ENCODE data around the gene CBLIF.

DNA sequence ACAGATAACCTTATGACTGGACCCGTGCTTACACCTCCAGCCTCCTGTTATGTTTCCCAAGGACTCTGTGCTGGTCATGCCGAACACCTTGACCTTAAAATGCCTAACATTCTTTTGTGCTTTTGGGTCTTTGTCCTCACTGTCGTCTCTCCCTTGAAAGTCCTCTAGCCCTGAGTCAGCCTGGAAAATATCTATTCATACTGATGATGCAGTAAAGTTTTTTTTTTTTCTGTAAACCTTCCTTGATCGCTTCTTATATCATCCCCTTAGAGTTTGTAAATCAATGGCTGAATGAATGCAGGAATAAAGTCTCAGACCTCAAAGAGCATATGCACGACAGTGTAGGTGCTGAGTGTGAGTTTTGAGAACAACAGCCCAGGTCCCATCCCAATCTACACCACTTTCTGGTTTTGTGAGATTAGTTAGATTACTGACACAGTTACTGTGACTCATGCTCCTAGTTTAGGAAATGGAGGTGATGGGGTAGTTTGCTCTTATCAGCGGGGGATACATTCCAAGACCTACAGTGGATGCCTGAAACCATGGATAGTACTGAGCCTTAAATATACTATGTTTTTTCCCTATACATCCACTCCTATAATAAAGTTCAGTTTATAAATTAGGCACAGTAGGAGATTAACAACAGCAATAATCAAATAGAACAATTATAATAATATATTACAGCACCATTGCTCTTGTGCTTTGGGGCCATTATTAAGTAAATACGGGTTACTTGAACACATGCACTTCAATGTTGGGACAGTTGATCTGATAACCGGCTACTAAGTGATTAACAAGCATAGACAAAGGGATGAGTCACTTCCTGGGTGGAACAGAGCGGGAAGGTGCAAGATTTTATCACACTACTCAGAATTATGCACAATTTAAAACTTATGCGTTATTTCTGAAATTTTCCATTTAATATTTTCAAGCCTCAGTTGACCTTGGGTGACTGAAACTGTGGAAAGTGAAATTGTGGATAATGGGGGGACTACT, 12.4 kb upstream of the CBLIF start:
- TF ChIP-seq, protein P1, sequence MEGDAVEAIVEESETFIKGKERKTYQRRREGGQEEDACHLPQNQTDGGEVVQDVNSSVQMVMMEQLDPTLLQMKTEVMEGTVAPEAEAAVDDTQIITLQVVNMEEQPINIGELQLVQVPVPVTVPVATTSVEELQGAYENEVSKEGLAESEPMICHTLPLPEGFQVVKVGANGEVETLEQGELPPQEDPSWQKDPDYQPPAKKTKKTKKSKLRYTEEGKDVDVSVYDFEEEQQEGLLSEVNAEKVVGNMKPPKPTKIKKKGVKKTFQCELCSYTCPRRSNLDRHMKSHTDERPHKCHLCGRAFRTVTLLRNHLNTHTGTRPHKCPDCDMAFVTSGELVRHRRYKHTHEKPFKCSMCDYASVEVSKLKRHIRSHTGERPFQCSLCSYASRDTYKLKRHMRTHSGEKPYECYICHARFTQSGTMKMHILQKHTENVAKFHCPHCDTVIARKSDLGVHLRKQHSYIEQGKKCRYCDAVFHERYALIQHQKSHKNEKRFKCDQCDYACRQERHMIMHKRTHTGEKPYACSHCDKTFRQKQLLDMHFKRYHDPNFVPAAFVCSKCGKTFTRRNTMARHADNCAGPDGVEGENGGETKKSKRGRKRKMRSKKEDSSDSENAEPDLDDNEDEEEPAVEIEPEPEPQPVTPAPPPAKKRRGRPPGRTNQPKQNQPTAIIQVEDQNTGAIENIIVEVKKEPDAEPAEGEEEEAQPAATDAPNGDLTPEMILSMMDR (conservative IDR thresholded peaks at IDR 0.05 in 1 of 2, IDR thresholded peaks at IDR 0.05 in 1 of 2; ENCODE audit: low read depth in 1 of 2, low read length in 2 of 2) = no peak
- TF ChIP-seq EZH2 (IDR thresholded peaks at IDR 0.05; ENCODE audit: low read length, missing control alignments) = no peak
